Fibroblast of pulmonary artery (primary cell): Measurements from ENCODE around the gene GSTCD.

Experiments
- DNase-seq: peaks from one replicate; pipeline ENCODE4 v3.0.0-alpha.2; 2010; ENCODE audit warnings: low read depth
- H3K4me3 ChIP-seq: replicated peaks from 2 replicates; pipeline ENCODE4 v1.5.1; 2011; ENCODE audit warnings: low read depth, mild to moderate bottlenecking, control low read depth, low read length, moderate library complexity
- TF ChIP-seq, protein P1 (sequence below): IDR thresholded peaks from 2 replicates; pipeline ENCODE4 v1.5.1; 2011; ENCODE audit warnings: mild to moderate bottlenecking, control low read depth, low read length, inconsistent platforms; ENCODE audit errors: missing control alignments

GSTCD gene

DNA sequence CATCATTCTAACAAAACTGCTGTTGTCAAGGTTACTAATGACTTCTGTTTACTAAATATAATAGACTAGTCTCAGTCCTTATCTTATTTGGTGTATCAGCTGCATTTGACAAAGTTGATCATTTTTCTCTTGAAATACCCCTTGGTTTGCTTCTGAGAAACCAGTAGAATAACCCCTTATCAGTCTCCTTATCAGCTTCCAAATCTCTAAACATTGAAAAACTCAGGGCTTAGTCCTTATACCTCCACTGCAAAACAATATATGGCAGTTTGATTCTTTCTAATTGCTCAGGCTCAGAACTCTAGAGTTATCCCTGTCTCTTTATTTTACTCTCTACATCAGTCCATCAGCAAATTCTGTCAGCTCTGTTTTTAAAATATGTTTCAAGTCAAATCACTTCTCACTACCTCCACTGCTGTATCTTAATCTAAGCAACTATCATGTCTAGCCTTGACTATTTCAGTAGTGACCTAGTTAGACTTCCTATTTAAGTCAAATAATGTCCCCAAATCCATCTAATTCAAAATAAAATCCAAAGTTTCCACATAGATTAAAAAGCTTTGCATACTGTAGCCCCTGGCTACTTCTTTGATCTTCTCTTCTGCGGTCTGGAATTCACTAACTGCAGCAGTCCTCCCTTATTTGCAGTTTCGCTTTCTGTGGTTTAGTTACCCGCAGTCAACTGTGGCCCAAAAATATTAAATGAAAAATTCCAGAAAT lies 99.6 kb downstream of the GSTCD start:
- no peak for DNase-seq
- H3K4me3 ChIP-seq = no peak overlapping the region
- TF ChIP-seq, protein P1, sequence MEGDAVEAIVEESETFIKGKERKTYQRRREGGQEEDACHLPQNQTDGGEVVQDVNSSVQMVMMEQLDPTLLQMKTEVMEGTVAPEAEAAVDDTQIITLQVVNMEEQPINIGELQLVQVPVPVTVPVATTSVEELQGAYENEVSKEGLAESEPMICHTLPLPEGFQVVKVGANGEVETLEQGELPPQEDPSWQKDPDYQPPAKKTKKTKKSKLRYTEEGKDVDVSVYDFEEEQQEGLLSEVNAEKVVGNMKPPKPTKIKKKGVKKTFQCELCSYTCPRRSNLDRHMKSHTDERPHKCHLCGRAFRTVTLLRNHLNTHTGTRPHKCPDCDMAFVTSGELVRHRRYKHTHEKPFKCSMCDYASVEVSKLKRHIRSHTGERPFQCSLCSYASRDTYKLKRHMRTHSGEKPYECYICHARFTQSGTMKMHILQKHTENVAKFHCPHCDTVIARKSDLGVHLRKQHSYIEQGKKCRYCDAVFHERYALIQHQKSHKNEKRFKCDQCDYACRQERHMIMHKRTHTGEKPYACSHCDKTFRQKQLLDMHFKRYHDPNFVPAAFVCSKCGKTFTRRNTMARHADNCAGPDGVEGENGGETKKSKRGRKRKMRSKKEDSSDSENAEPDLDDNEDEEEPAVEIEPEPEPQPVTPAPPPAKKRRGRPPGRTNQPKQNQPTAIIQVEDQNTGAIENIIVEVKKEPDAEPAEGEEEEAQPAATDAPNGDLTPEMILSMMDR = no peak

DNA sequence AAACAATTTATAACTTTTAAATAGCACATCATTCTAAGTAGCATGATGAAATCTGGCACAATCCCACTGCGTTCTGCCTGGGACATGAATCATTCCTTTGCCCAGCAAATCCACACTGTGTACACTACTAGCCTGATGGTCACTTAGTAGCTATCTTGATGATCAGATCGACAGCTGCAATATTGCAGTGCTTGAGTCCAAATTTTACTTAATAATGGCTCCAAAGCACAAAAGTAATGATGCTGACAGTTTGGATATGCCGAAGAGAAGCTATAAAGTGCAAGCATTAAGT lies 100.1 kb downstream of the GSTCD start:
- no peak overlapping the region for H3K4me3 ChIP-seq
- peak; percentile 81 for DNase-seq
- TF ChIP-seq, protein P1 = no peak

DNA sequence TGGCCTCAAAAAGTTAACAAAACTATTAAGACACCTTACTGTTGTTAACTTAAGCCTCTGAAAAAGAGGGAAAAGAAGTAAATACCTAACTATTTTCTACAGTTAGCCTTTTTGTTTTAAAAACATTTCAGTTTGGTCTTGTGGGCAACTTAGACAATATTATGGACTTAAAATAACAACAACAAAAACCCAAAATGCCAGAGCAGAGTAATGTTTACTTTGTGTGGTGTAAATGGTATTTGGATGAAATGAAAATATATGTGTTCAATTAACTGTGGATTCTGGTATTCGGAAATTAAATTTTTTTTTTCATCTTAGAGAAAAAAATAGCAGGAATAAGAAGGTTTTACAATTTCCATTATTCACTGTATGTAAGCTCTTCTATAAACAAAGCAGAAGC lies 107.1 kb downstream of the GSTCD start:
- TF ChIP-seq, protein P1 = no peak
- no peak overlapping the region for H3K4me3 ChIP-seq
- DNase-seq = no peak

DNA sequence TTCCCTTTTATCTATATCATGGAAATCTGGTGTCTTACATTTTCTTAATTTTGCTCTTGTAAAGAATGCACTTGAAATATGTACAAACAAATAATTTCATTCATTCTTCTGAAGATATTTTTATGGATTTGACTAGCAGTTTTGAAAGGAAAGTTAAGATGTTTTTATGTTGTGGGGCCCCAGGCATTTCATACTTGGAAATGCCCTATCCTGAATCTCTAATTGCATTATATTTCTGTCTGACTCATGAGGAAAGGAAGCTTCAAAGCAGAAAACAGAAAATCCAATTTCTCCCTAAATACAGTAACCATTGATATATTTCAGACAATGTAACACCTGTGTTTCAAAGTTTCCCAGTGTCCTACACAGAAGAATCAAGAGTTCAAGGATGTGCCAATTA lies 113.5 kb downstream of the GSTCD start:
- no peak for DNase-seq
- TF ChIP-seq, protein P1 = no peak
- H3K4me3 ChIP-seq = no peak overlapping the region

DNA sequence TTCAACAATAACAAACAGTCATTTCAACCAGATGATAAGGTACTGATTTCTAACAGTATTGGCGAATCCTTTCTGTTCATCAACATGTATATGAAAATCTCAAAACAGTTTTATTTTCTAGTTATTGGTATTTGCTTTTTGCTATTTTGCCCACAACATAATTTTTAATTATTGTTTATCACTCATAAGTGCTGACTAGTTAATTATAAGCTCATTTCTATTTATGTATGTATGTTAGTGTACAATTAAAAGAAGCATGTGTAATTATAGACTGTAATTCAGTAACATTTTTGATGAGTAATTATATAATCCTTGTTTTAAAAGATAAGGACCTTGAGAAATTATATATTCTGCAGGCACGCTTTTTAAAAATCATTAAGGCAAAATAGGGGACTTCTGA lies 119.5 kb downstream of the GSTCD start:
- TF ChIP-seq, protein P1 = no peak
- DNase-seq = no peak
- no peak overlapping the region for H3K4me3 ChIP-seq

DNA sequence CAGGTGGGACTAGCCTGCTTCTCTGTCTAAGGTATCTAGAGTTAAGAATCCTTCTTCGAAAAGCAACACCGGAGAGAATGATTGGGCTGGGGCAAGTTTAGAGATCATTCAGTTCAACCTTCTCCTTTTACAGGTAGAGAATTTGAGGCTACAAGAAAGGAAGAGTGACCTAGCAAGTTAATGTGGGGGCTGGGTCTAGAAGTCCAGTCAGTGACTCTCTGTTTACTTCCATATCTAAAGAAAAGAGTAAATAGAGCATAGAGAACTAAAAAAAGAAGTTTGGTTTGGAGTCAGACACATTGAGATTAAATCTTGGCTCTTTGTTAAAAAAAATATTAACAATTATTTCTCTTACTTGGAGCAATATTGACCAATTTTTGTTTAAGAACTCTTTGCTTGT lies 122.6 kb downstream of the GSTCD start:
- H3K4me3 ChIP-seq = no peak overlapping the region
- DNase-seq = no peak
- TF ChIP-seq, protein P1 = no peak

DNA sequence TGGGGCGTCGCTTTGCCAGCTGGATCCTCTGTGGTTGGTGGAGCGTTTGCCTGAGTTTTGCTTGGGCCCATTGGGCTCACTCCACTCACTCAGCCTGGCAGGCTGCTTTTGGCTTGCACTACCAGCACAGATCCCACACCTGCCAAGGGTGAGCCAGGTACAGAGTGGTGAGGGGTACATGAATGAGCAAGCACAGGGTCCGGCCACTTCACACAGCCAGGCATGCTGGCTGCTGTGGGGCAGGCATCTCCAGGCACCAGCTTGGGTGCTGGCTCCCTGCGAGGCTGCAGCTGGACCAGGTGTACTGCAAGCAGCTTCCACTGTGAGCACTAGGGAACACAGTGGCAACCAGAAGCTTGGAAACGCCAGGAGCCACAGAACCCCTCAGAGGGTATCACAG lies 126.6 kb downstream of the GSTCD start:
- TF ChIP-seq, protein P1 = no peak
- DNase-seq = no peak
- no peak overlapping the region for H3K4me3 ChIP-seq
